ENCODE measurements around the gene LRRC1. TPM values are rescaled to one million over a fixed set of nuclear protein-coding genes. Genes with fewer than 3 reads are reported as not detected.

Gene LRRC1
- total and polyA plus RNA-seq, 2 of the 13 experiments (the other 11 are each of a cell fraction or from before 2014, with no cell fraction given): 15.6 to 27.7 TPM

DNA sequence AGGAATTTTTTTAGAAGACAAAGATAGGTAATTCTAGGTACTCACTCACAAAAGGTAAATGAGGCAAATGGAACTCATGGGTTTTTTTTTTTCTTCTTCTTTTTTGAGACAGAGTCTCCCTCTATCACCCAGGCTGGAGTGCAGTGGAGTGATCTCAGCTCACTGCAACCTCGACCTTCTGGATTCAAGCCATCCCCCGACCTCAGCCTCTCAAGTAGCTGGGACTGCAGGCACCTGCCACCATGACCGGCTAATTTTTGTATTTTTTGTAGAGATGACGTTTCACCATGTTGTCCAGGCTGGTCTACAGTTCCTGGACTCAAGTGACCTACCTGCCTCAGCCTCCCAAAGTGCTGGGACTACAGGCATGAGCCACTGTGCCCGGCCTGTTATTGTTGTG is 126.1 kb downstream of the LRRC1 start:
- H3K36me3 ChIP-seq (replicated peaks in 1 of 2; ENCODE audit: control insufficient read depth in 1 of 2, insufficient read depth in 2 of 2, low read length in 2 of 2): peaks cover 7 to 27% of the 10 kb centered on the region in 2 experiments; a peak in 4 of 5 replicates
- no peak overlapping the region for H2AFZ ChIP-seq (ENCODE audit: low read length)
- no peak overlapping the region for H3K4me3 ChIP-seq (replicated peaks in 1 of 3; ENCODE audit: insufficient read depth in 1 of 3, low read depth in 2 of 3, low read length in 3 of 3)
- ATAC-seq (no peak), DNase-seq (ENCODE audit: low spot score) (no peak), FAIRE-seq (no peak)
- CTCF ChIA-PET (ENCODE audit: low intra/inter-chr PET ratio, low total read pairs): no interaction called here
- in situ Hi-C loops (cut with HindIII; ENCODE audit: extremely low pct_ligation_motif_present, low pct_unique_long_range_greater_than_20kb): no loop called here
- intact Hi-C loops (cut with micrococcal nuclease; ENCODE audit: unreplicated experiment): no loop called here
- no peak overlapping the region for H3K9ac ChIP-seq (ENCODE audit: insufficient read depth, low read depth, low read length)
- no peak overlapping the region for H3K4me2 ChIP-seq (ENCODE audit: low read depth, low read length)
- no peaks in the 10 kb centered on the region for H3K9me3 ChIP-seq (ENCODE audit: low read length)
- H3K27ac ChIP-seq (ENCODE audit: extremely low read length, insufficient read depth, low read length): no peak overlapping the region
- H3K27me3 ChIP-seq (ENCODE audit: control insufficient read depth in 1 of 2, insufficient read depth in 2 of 2, low read length in 2 of 2): no peaks in the 10 kb centered on the region
- 86% methylated on average over 5 of the region's 5 CpGs for WGBS (ENCODE audit: low lambda C conversion rate)
- TF ChIP-seq HBP1 (CRISPR knock-in tag; IDR thresholded peaks at IDR 0.05; ENCODE audit: low read depth) (no peak), MIXL1 (CRISPR knock-in tag; IDR thresholded peaks at IDR 0.05) (no peak), FOXP4 (CRISPR knock-in tag; IDR thresholded peaks at IDR 0.05) (no peak), ZNF572 (CRISPR knock-in tag; IDR thresholded peaks at IDR 0.05) (no peak), ZMAT3 (CRISPR knock-in tag; conservative IDR thresholded peaks at IDR 0.05) (no peak), HES4 (CRISPR knock-in tag; IDR thresholded peaks at IDR 0.05; ENCODE audit: borderline replicate concordance) (no peak), ZFYVE20 (CRISPR knock-in tag; IDR thresholded peaks at IDR 0.05; ENCODE audit: borderline replicate concordance, low read depth) (no peak), NFYB (CRISPR knock-in tag; IDR thresholded peaks at IDR 0.05) (no peak), ZNF121 (CRISPR knock-in tag; IDR thresholded peaks at IDR 0.05) (no peak), ATF7 (IDR thresholded peaks at IDR 0.05) (no peak), ATF7 (CRISPR knock-in tag; IDR thresholded peaks at IDR 0.05) (no peak), ZNF563 (CRISPR knock-in tag; IDR thresholded peaks at IDR 0.05) (no peak), GATAD1 (CRISPR knock-in tag; IDR thresholded peaks at IDR 0.05) (no peak), WIZ (CRISPR knock-in tag; IDR thresholded peaks at IDR 0.05) (no peak), FOXO4 (CRISPR knock-in tag; conservative IDR thresholded peaks at IDR 0.05) (no peak), ZBTB8A (CRISPR knock-in tag; IDR thresholded peaks at IDR 0.05; ENCODE audit: borderline replicate concordance, low read depth) (no peak), SMYD3 (CRISPR knock-in tag; IDR thresholded peaks at IDR 0.05) (no peak), ZNF124 (CRISPR knock-in tag; IDR thresholded peaks at IDR 0.05) (no peak)
- no peaks in the 10 kb centered on the region for H4K20me1 ChIP-seq (ENCODE audit: insufficient read depth, low read length)
- BruUV-seq (replicated peaks): no TSS peak
- H3K79me2 ChIP-seq (ENCODE audit: insufficient read depth, low read length): no peaks in the 10 kb centered on the region
- POLR2A ChIA-PET: no interaction called here
- no peaks in the 10 kb centered on the region for H3K4me1 ChIP-seq (ENCODE audit: insufficient read depth, low read length)

Data from HepG2 (cell line).